ENCODE data around the gene MICAL2. TPM values are rescaled to one million over a fixed set of nuclear protein-coding genes. Genes with fewer than 3 reads are reported as not detected.

The MICAL2 gene
- polyA plus RNA-seq, 1 donor = 7.1 TPM

DNA sequence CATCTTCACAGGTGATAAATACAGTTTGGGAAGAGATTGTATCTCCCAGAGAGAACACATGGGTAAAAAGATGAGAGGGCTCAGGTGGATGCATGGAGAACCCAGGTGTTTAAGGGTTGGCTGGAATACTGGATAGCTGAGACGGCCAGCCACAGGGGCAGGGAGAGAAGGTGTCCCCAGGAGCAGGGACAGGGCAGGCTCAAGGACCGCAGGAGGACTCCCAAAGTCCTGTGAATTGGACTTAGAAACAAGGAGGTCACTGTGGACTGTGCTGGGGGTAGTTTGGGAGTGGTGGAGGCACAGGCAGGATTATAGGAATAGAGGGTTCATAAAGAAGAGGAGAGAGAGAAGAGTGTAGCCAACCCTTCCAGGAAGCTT is 163.2 kb downstream of the MICAL2 start:
- DNase-seq = no peak

DNA sequence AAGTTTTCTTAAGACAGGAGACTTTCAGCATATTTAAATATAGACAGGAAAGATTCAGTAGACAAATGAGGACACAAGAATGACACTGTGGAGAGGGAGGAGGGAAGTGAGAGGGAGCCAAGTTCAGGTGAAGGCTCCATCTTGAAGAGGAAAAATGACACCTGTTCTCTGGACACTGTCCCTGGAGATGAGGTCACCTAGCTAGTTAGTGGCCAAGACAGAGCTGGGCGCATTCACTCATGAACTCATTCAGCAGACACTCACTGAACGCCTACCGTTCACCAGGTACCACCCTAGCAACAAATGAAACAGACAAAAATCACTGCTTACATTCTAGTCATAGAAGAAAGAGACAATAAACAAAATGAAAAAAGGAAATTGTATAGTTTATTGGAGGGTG is 163.7 kb downstream of the MICAL2 start:
- DNase-seq = no peak

DNA sequence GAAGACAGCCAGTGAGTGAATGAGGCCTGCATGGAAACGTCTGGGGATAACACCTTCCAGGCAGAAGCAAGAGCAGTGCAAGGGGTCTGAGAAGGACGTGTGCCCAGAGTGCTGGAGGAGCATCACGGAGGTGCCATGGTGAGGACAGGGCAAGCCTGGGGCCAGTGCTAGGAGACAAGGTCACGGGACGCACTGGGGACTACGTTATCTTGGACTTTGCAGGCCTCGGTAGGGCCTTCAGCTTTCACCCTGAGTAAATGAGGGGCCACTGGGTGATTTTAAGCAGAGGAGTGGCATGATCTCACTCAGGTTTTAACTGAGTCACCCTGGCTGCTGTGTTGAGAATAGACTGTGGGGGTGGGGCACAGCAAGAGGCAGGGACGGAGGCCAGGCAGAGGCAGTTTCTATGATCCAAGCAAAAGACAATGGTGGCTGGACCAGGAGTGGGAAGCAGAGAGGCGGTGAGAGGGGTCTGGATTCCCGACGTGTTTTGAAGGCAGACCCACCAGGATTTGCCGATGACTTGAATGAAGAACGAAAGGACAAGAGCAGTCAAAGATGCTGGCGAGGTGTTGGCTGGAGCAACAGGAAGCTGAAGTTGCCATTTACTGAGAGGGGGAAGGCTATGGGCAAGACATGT is 164.3 kb downstream of the MICAL2 start:
- no peak for DNase-seq

DNA sequence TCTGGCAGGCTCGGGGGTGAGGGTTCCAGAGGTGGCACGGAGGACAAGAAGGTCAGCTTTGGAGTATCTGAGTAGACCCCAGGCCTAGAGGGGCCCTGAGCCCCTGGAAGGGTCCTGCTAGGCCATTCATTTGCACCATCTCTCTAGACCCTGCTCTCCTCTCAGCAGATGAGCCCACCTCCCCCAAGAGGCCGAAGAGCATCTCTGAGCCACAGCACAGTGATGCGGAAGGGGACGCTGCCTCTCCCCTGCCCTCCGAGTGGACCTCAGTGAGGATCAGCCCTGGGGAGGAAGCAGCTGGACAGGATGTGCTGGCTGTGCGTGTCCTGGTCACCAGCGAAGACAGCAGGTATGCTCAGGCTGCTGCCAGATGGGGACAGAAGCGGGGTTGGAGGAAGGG is 165.4 kb downstream of the MICAL2 start:
- no peak for DNase-seq

DNA sequence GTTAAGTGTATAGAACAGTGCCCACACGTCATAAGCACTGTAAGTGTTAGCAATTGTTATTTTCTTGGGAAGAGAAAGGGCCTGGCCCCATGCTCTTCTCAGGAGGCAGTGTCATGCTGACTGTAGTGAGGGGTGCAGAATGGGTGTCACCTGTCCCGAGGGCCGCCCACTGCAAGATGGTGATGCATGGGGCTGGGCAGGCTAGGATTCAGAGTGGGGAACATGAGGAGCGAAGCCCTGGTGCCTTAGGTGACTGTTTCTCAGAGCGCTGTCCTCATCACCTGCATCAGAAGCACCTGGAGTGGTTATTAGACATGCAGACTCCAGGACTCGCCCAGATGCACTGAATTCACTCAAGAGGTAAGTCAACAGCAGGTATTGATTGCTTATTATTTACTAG is 166.0 kb downstream of the MICAL2 start:
- DNase-seq = no peak

DNA sequence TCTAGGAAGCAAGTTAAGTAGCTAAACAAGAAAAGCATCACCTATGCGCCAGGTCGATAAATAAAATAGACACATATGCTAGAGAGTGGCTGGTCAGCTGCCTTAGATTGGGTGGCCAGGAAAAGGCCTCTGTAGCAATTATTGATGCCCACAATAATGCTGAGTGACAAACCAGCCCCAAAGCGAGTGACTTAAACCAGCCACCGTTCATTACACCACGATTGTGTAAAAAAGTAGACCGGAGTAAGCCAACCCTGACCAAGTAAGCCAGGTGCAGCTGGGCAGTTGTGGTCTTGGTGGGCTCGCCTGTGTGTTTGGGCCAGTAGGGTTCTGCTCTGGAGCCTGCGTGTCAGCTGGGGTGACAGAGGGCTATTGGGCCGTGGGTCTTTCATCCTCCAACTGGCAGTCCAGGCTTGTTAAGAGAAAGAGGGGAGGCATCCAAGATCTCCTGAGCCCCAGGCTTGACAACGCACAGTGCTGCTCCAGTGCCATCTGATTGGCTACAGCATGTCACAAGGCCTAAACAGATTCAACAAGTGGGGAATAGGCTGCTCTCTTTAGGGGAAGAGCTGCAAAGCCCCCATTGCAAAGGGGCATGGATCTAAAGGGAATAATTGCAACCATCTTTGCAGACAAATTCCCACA is 166.6 kb downstream of the MICAL2 start:
- DNase-seq = no peak

DNA sequence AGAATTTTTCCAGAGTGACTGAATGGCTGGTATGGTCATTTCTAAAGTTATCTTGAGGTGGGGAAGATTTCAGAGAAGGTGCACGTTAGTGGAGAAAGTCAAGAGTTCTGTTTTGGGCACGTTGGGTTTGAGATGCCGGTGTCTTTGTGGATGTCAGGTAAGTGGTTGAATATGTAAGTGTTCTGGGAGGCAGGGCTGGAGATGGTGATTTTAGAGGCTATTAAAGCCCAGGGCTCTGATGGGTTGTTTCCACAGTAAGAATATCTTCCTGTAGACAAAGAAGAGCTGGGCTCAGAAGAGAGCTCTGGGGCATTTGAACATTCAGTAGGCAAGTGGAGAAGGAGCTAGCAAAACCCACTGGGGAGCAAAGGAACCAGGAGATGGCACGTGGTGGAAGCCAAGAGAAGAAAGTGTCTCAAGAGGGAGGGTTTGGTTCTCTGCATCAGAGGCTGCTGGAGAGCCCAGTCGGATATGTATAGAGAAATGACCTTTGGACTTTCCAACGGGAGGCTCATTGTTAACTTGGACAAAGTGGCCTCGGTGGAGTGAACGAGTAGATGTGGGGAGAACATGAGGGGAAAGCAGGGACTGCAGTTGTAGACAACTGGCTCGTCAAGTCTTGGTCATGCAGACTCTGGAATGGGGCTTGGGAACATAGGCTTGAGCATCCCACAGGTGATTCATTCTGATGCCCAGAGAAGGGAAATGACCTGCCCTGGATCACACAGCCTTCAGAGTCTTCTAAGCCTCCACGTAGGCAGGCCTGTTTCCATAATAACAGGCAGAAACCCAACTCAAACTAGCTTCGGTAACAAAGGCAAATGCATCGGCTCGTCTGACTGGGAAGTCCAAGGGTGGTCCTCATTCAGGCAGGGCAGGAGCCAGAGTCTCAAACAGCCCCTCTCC is 168.6 kb downstream of the MICAL2 start:
- DNase-seq = no peak

DNA sequence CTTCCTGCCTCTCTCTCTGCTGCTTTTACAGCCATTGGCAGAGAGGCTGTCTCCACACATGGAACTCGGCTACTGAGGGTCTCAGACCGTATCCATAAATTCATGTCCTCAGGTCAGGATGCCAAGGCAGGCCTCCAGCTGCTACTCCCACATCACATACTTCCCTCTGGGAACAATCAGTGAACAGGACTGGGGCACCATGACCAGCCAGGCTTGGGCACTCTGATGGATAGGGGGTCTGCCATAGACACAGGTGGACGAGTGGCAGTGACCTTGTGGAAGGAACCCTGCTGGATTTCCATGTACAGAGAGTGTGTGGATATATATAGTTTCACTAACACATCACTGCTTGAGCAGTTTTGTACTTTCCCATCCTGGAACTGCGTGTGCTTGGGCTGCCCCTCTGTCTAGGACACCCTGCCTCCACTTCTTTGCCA is 169.3 kb downstream of the MICAL2 start:
- no peak for DNase-seq

DNA sequence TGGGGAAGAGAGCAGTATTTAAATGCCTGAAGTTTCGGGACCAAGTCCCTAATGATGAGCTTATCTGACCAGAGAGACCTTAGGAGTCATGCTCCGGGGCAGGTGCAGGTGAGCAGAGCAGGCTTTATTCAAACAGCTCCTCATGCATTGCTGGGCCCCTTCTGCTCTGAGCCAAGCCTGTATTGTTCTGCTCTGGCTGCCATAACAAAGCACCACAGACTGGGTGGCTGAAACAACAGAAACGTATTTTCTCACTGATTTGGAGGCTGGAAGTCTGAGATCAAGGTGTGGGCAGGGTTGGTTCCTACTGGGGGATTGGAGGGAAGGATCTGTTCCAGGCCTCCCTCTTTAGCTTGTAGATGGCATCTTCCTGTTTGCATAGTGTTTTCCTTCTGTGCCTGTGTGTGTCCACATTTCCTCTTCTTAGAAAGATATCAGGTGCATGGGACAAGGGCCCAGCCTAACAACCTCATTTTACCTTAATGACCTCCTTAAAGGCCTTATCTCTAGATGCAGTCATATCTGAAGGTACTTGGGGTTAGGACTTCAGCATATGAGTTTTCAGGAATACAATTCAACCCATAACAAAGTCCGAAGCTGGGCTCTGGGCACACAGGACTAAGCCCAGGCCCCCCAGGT is 169.9 kb downstream of the MICAL2 start:
- DNase-seq = no peak

DNA sequence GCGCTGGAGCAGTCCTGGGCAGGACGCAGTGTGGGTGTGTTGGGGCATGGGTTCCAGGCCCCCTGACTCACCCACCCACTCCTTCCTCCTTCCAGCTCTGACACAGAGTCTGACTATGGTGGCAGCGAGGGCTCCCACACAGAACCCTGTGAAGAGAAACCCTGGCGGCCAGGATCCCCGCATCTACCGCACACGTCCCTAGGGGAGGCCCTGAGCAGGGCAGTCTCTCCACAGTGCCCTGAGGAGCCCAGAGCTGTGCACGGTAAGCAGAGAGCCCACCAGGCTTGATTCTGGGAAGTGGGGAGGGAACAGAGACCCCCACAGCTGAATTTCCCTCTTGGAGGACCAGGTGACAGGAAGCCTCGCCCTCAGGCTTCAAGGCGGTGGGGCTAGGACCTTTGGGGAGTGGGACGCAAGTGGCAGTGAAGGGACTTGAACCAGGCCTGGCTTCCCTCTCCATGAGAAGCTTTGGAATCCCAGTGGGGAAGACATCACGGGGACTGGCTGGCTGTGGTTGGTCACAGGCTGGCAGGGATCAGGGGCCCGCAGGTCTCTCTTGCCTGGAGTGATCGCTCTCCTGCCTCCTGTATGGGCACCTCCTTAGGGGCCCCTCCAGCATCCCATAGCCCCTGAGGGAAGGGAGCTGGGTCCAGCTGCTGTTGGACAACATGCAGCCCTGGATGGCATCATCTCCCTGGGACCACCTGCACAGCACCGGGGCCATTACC is 170.6 kb downstream of the MICAL2 start:
- DNase-seq = no peak

DNA sequence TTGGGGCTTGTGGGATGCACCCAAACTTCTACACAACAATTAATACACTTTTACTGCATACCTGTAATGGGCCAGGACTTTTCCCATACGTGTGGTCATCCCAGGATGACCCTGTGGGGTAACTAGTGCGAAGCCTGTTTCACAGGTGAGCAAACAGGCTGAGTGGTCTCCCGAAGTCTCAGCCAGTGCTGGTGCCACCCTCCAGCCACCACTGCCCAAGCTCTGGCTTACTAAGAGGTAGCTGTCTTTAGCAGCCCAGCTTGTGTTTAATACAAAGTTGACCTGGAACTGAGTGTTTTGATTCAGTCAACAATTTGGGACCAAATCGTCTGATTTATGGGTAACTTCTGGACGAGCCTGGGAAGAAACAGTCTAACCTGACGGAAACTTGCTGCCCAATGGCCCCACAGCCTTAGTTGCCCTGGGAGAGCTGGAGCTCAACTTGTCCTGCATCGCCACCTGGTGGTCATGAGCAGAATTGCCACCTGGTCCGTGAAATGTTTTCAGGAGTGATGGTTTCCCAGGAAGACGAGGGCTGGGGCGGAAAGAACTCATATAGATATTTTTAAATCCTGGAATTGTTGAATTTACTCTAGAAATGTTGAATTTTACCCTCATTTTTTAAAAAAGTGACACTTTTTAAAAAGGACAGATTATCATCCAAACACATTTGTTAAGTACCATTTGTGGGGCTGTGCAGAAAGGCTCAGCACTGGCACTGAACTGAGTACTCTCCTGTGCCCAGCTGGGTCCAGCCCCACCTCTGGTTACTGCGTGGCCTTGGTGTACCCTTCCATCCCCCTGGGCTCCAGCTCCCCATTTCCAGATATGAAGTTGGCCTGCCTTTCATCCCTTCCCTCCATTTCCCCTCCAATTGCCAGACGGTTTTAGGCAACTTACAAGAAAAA is 171.4 kb downstream of the MICAL2 start:
- peak; percentile 70 for DNase-seq

DNA sequence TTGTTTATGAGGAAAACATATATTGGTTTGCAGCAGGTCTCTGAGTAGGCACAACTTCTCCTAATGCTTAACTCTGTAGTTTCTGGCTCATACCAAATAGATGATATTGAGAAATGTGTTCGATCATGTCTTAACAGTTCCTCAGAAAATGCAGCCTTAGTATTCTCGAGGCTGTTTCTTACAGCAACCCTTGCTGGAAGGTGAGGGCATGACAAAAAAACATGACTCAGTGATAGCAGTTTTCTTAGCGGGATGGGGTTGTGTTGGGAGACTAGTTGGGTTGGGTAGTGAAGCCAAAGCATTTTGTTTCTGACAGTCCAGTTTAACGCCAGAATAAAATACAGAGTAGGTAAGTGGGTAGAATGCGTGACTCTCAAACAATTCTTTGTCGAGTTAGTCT is 172.3 kb downstream of the MICAL2 start:
- no peak for DNase-seq

DNA sequence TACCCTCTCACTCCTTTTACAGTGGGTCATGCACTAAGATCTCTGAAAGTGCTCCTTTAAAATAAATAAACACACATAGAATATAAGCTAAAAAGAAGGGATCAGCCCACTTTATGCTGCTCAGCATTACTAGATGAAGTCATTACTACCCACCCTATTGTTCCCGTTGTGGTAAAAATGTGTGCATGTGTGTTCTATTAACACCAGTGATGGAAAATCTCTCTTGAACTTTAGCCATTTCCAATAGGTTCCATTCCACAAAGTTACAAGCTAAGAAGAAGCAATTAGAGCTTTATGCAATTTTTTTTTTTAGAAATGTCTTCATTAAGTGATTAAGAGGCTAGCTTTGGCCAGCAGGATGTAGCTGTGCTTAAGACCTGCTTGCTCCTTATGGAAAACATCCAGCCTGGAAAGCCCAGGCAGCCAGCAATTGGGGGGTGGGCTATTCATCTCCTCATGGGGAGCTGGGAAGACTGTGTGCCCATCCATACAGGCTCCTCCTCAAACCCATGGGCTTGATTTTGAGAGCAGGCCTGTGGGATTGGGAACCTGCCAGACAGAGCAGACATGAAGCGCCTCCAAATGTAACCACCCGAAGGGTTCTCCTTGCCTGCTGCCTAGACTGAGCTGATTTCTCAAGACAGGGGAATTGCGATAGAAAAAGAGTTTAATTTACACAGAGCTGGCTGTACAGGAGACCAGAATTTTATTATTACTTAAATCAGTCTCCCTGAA is 174.1 kb downstream of the MICAL2 start:
- no peak for DNase-seq

DNA sequence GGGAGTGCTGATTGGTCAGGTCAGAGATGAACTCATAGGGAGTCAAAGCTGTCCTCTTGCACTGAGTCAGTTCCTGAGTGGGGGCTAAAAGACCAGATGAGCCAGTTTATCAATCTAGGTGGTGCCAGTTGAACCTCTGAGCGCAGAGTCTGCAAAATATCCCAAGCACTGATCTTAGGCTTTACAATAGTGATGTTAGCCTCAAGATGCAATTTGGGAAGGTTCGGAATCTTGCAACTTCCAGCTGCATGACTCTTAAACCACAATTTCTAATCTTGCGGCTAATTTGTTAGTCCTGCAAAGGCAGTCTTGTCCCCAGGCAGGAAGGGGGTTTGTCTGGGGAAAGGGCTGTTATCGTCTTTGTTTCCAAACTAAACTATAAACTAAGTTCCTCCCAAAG is 174.7 kb downstream of the MICAL2 start:
- DNase-seq = no peak

DNA sequence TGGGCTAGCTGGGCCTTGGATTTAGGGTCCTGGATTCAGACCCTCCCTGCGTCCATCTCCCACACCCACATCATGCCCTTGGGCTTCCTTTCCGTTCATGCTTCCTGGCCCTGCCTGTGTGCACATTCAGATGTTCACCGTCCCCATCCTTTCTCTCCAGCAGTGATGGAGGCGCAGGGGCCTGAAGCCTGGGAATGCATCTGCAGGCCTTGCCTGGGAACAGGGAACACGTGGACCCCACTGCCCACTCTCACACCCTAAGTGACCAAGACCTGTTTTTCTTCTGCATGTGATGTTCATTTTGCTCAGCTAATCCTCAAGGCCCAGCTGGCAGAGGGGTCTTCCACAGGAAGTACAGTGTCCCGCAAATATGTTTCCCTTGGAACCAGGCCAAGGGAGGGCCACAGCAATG is 175.4 kb downstream of the MICAL2 start:
- no peak for DNase-seq

DNA sequence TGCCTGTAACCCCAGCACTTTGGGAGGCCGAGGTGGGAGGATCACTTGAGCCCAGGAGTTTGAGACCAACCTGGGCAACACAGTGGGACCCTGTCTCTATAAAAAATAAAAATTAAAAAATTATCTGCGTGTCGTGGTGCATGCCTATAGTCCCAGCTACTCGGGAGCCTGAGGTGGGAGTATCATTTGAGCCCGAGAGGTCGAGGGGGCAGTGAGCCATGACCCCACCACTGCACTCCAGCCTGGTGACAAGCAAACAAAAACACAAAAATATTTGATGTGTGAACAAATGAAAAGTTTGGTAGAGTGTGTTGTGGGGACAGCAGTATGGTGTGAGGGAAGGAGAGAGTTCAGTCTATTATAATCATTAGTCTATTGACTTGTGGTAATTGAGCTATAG is 176.2 kb downstream of the MICAL2 start:
- DNase-seq = no peak

DNA sequence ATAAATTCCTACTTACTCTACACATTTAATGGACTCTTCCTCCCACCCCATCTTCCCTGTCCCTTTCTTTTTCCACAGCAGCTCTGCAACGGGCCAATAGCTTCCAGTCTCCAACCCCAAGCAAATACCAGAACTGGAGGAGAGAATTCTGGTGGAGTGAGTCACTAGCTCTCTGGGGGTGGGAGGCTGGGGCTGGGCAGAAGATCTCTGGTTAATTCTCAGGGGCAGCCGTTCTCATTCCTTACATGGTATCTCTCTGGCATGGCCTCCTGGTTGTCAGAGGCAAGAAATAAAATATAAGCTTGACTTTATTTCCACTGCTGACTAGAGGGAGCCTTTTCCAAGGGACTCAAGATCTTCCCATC is 176.6 kb downstream of the MICAL2 start:
- DNase-seq = no peak

DNA sequence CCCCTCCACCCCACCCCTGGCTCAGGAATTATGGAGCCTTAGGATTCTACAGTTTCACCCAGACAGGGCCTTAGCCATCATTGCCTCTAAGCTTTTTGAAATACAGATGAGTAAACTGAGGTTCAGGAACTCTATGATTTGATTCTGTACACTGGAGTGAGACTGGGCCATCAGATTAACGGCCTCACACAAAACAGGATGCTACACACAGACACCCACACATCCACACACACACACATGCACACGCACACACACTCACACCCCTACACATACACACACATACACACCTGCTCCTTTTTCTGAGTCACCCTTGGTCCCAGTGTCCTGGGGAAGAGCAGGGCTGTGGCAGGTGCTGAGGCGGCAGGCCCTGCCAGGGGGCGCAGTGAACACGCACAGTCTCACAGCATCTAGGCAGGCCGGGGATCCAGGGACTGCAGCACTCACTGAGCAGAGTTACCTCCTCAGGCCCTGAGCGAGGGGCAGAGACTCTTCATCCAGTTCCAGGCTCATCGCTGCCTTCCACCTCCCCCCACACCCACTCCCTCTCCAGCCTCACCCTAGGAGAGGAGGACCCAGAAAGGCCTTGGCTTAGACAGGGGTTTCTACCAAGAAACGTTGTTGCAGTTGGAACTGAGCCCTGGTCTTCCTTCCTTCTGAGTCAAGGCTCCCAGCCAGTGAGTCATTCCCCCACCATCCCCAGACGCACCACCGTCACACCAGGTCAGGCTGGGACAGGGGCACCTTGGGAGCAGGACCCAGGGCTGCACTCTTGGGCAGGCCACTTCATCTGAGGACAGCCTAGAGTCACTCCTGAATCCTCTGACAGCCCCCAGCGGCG is 177.2 kb downstream of the MICAL2 start:
- DNase-seq = peak; percentile 45

DNA sequence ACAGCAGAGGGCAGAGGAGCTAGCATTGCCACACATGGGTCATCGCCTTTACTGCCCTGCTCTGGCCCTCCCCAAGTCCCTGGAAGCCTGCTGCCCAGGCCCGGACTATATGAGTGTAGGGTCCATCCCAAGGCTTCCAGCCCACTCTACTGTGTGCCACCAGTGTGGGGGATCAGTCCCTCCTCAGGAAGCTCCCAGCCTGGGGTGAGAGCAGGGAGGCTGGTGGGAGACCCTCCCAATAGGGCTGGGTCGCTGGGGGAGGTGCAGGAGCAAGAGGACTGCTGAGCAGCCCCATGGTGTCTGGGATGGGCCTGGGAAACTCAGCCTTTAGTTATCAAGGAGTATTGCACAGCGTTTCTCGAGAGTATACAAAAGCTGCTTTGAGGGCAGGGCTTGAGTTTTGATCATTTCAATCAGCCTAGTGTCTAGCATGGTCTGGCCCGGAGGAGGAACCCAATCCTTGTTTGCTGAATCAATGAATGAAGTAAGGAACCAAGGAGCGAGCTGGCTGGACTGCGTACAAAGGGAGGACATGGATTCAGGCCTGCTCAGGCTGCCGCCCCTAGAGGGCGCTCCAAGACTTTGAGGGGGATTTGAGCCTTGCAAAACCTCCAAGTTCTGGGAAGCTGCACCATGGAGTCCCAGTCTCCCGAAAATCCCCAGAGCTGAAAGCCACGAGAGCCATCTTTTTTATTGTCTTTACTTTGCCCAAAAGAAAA is 178.0 kb downstream of the MICAL2 start:
- DNase-seq = peak; percentile 87
